HG03469 (cell line): Measurements from ENCODE around the gene CHST5.

Experiments used
- ATAC-seq: cut with Tn5 transposase; IDR thresholded peaks from one replicate; pipeline ENCODE4 v1.9.1; 2021; ENCODE audit warnings: mild to moderate bottlenecking, moderate library complexity, moderate number of reproducible peaks; ENCODE audit not compliant: unreplicated experiment

CHST5 gene

GRCh38 chr16:75479421-75479990 is 56.4 kb downstream of the CHST5 start:
- no peak for ATAC-seq
